ENCODE data around the gene CLCF1. TPM values are rescaled to one million over a fixed set of nuclear protein-coding genes. Genes with fewer than 3 reads are reported as not detected.

The CLCF1 gene
- total and polyA plus RNA-seq, 9 donors, result 2.5 to 22.9 (median 5.0) TPM

DNA sequence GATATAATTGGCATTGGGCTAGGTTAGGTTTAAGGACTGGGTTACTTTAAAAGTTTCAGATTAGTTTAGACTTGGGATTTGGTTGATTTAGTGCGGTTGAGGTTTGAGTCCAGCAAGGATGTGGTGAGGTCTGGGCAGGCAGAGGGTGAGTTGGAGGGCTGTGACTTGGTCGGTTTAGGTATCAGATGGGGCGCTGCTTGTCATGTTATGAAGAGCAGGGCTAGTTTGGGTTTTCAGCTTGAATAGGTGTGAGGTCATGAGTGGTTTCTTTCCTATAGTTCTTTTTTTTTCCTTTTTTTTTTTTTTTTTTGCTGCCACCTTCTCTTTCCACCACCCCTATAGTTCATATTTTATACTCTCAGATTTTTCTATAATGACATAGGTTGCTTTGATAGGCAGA is 4.8 kb downstream of the CLCF1 start:
- intact Hi-C loops (cut with DNase I), result no loop called here
- Histone ChIP-seq H3K27me3 (no peaks in the 10 kb centered on the region), H3K4me3 (no peak overlapping the region), H3K9me3 (no peaks in the 10 kb centered on the region), H3K36me3 (no peaks in the 10 kb centered on the region), H3K27ac (no peak overlapping the region), H3K4me1 (ENCODE audit: insufficient read depth) (peaks cover 32% of the 10 kb centered on the region)
- TF ChIP-seq POLR2A (IDR thresholded peaks at IDR 0.05) (no peak), EP300 (IDR thresholded peaks at IDR 0.05) (no peak)
- TF ChIP-seq, protein P1, sequence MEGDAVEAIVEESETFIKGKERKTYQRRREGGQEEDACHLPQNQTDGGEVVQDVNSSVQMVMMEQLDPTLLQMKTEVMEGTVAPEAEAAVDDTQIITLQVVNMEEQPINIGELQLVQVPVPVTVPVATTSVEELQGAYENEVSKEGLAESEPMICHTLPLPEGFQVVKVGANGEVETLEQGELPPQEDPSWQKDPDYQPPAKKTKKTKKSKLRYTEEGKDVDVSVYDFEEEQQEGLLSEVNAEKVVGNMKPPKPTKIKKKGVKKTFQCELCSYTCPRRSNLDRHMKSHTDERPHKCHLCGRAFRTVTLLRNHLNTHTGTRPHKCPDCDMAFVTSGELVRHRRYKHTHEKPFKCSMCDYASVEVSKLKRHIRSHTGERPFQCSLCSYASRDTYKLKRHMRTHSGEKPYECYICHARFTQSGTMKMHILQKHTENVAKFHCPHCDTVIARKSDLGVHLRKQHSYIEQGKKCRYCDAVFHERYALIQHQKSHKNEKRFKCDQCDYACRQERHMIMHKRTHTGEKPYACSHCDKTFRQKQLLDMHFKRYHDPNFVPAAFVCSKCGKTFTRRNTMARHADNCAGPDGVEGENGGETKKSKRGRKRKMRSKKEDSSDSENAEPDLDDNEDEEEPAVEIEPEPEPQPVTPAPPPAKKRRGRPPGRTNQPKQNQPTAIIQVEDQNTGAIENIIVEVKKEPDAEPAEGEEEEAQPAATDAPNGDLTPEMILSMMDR (IDR thresholded peaks at IDR 0.05), result no peak
- no peak for DNase-seq
- WGBS, 3 donors, result 87 to 91% (median 88%) methylated on average over 3 of the region's 3 CpGs

DNA sequence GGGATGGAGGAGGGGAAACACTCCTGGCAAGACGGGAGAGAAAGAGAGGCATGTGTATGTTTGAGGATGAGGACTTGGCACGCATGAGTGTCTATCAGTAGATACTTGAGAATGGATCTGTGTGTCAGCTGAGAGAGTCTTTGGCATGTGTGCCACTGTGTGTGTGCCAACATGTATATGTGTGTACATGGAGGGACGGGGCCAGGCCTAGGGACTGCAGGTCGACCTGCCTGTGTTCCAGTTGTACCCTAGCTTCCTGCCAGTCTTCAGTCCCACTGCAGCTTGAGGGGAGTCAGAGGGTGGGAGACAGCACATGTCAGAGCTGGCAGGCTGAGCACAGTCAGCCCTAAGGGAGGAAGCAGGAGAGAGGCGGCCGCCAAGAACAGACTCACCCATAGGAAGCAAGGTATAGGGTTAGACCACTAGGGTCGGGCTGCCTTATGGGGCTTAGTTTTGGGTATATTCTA is 5.6 kb downstream of the CLCF1 start:
- H3K4me1 ChIP-seq (ENCODE audit: insufficient read depth), result peaks cover 32% of the 10 kb centered on the region
- no peaks in the 10 kb centered on the region for H3K36me3 ChIP-seq
- TF ChIP-seq, protein P1 (IDR thresholded peaks at IDR 0.05), result no peak
- TF ChIP-seq EP300 (IDR thresholded peaks at IDR 0.05) (no peak), POLR2A (IDR thresholded peaks at IDR 0.05) (no peak)
- no peak for DNase-seq
- no peak overlapping the region for H3K4me3 ChIP-seq
- intact Hi-C loops (cut with DNase I), result no loop called here
- H3K27ac ChIP-seq, result peak overlapping the region; percentile 37 to 75
- H3K27me3 ChIP-seq, result no peaks in the 10 kb centered on the region
- no peaks in the 10 kb centered on the region for H3K9me3 ChIP-seq
- 64 to 78% (median 73%) methylated on average over 7 of the region's 7 CpGs for WGBS, 3 donors

DNA sequence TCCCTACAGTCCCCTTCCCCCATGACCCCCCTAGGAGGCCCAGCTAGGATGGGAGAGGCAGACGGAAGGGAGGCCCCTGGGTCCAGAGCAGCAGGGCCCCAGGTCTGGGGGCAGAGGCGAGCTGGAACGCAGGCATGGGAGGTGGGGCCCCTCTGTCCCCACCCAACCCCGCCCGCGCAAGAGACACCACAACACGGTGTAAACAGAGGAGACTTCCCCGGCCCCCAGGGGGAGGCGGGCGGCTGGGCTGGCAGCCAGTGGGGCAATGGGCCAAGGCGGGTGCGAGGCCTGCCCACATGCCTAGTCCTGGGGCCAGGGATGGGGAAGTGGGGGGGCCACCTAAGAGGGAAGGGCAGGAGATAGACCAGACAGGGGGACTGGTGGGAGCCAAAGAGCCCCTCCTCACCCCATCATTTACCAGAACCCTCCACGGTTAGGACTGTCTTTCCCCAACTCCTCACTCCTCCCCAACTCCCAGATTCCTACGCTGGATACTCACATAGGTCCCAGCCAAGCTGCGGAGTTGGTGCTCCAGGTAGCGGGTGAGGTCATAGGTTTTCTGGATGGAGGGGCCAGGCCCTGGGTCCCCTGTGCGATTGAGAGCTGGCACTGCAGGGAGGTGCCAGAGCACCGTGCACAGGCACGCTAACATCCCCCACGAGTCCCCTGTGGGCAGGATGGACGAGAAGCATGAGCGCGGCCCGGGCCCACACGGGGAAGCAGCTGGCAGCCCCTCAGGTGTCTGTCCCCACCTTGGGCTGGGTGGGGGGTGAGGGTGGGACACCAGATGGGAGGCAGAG is 6.2 kb downstream of the CLCF1 start:
- H3K4me1 ChIP-seq (ENCODE audit: insufficient read depth), result peaks cover 32% of the 10 kb centered on the region
- WGBS, 3 donors, result 40 to 46% (median 41%) methylated on average over 24 to 25 of the region's 25 CpGs
- intact Hi-C loops (cut with DNase I), result no loop called here

DNA sequence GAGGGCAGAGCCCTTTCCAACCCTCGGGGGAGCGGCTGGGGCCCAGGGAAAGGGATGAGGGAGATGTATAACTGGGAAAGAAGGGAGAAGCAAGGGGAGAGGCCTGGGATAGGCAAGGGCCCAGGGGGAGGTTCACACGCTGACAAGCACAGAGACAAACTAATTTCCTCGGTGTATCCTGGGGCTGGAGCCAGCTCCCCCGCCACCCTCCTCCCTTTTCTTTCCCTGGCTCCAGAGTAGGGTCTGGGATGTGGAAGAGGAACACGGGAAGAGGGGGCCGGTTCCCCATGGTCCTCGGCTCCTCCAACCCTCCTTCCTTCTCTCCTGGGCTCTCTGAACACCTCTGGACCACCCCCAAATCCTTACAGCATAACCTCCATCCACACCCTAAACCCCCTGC is 6.9 kb downstream of the CLCF1 start:
- TF ChIP-seq, protein P1 (IDR thresholded peaks at IDR 0.05), result no peak
- TF ChIP-seq EP300 (IDR thresholded peaks at IDR 0.05), result no peak
- TF ChIP-seq POLR2A (IDR thresholded peaks at IDR 0.05), result no peak
- Histone ChIP-seq H3K4me3 (peak overlapping the region; percentile 0), H3K36me3 (no peaks in the 10 kb centered on the region), H3K4me1 (ENCODE audit: insufficient read depth) (peaks cover 27% of the 10 kb centered on the region), H3K9me3 (no peaks in the 10 kb centered on the region), H3K27ac (peak overlapping the region; percentile 37 to 75), H3K27me3 (no peaks in the 10 kb centered on the region)
- WGBS, 3 donors, result 7 to 9% (median 7%) methylated on average over 8 of the region's 8 CpGs
- DNase-seq, result peak in 4 of 5 donors; percentile 64 to 83 (median 77)
- intact Hi-C loops (cut with DNase I), result no loop called here

More for the DNA sequence above, 6.2 kb downstream of the CLCF1 start:
- TF ChIP-seq EP300 (IDR thresholded peaks at IDR 0.05) (no peak), POLR2A (IDR thresholded peaks at IDR 0.05) (no peak)
- TF ChIP-seq, protein P1 (IDR thresholded peaks at IDR 0.05), result no peak
- peak in 4 of 5 donors; percentile 64 to 77 (median 73) for DNase-seq
- Histone ChIP-seq H3K4me3 (peak overlapping the region; percentile 0), H3K27me3 (no peaks in the 10 kb centered on the region), H3K9me3 (no peaks in the 10 kb centered on the region), H3K36me3 (no peaks in the 10 kb centered on the region), H3K27ac (peak overlapping the region; percentile 37 to 75)
